C4-2B (cell line): ENCODE data around the gene ZMYND15.

Source experiments
- ZFX ChIP-seq: fragments of 450-650 bp; IDR thresholded peaks from 2 replicates; pipeline ENCODE4 v1.6.1; 2017
- TF ChIP-seq, protein P1 (sequence below): fragments of 450-650 bp; conservative IDR thresholded peaks from 2 replicates; pipeline ENCODE4 v1.5.1; 2017; ENCODE audit warnings: mild to moderate bottlenecking

DNA sequence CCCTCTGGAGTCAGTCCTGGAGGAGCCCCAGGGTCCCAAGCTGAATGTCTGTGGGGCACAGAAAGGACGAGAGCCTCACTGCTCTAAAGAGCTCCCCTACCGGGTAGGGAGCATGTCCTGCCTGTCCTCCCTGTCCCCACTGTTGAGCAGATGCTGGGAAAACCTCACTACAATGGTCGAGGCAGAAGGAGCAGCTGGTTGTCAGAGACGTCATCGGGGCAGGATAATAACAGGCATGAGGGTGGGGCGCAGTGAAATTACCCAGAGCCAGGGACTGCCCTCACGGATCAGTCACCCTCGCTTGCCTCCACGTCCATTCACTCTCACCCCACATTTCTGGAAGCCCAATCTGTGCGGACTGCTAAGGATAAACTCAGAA is 32.6 kb downstream of the ZMYND15 start:
- TF ChIP-seq, protein P1, sequence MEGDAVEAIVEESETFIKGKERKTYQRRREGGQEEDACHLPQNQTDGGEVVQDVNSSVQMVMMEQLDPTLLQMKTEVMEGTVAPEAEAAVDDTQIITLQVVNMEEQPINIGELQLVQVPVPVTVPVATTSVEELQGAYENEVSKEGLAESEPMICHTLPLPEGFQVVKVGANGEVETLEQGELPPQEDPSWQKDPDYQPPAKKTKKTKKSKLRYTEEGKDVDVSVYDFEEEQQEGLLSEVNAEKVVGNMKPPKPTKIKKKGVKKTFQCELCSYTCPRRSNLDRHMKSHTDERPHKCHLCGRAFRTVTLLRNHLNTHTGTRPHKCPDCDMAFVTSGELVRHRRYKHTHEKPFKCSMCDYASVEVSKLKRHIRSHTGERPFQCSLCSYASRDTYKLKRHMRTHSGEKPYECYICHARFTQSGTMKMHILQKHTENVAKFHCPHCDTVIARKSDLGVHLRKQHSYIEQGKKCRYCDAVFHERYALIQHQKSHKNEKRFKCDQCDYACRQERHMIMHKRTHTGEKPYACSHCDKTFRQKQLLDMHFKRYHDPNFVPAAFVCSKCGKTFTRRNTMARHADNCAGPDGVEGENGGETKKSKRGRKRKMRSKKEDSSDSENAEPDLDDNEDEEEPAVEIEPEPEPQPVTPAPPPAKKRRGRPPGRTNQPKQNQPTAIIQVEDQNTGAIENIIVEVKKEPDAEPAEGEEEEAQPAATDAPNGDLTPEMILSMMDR, result no peak
- no peak for TF ChIP-seq ZFX
